Cerebellar nuclear complex (tissue), 1 donor: ENCODE data around the gene CA12.

ENCODE experiments used
- DNase-seq, 2 experiments: peaks; one replicate each; lab custom pipeline; 2025; lab: John Stamatoyannopoulos, UW

The CA12 gene

DNA sequence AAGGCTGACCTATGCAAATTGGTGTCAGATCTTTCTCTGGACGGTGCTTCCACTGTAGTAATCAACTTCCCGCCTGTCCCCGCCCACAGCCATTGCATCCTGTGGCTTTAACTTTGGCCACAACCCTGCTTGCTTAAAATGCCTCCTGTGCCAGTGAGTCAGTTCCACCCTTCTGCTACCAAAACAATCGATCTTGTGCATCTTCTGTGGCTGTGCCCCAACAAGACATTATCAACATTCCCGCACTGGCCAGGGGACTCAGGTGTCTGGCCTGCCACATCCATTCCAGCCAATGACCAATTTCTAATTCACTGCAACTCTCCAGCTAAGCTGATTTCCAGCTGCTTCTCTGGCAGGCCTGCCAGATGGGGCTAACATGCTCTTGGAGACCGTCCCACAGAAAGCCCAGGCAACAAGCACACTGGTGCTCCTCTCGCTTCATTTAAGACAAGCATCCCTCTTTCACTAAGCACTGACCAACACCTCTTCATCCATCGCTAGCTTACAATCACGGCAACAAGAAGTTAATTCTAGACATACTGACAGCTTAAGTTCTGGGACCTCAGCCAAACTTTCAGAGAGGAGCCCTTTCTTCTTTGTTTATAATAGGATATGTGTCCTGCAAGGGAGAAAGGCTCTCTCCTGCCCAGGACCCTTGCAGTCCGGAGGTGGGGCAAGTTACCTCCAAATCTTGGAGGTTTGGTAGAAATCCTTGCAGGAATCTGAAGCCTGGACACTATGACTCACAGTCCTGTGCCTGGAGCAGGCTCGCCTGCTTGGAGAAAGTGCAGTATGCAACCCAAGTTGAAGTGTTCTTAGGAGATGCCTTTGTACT is 6.7 kb downstream of the CA12 start:
- no peak for DNase-seq

DNA sequence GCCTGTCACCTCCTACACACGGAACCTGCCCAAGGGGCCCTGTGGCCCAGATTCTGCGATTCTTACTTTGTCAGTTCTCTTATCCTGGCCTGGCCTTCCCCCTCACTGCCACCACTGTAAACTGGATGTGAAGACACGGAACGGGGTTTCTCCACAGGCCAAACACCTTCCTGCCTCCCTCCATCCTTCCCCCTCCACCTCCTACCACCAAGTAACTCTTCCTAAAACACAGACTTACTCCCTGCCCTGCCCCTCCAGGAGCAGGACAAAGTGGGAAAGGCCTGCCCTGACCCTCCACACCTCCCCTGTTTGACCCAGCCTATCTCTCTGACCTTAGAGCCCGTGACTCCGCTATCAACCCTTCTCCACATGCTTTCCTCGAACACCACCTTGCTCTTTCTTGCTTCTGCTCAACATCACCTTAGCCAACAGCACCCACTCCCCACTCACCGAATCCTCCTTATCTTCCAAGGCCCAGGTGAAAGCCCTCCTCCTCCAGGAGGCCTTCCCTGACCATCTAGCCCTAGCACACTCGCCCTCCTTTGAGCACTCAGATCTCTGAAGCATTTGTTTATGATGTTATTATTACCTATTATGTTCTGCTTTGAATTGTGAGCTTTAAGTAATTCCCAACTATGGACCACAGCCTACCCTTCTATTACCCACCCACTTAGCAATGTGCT is 7.6 kb downstream of the CA12 start:
- no peak for DNase-seq

DNA sequence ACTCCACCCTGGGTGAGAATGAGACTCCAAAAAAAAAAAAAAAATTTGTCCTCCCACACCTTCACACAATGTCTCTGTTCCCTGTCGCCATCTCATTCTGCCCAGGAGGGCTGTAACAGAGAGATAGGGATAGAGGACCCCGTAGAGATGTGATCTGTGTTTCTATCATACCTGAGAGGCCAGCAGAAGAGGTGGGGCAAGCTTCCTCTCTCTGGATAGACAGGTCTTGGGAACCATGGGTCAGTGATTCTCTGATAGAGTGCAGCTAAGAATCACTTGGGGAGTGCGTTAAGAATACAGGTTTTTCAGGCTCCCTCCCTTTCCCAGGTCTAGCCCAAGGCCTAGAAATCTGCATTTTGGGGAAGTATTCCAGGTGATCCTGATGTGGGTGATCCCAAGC is 8.3 kb downstream of the CA12 start:
- DNase-seq = no peak

DNA sequence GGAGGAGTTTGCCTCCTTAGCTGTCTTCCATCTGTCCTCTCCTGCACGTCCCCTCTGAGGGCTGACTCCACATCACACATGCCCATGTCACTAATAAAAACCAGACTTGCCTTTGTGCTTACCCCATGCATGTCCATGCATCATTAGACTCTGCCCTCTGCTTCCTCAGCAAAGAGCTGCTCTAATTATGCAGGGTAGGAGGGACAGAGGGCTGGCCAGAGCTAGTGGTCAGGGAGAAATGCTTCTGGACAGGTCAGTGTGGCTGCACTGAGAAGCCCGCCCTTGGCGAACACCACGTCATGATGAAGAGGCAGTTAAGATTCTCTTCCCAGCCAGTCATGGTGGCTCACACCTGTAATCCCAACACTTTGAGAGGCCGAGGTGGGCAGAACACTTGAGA is 8.9 kb downstream of the CA12 start:
- no peak for DNase-seq

DNA sequence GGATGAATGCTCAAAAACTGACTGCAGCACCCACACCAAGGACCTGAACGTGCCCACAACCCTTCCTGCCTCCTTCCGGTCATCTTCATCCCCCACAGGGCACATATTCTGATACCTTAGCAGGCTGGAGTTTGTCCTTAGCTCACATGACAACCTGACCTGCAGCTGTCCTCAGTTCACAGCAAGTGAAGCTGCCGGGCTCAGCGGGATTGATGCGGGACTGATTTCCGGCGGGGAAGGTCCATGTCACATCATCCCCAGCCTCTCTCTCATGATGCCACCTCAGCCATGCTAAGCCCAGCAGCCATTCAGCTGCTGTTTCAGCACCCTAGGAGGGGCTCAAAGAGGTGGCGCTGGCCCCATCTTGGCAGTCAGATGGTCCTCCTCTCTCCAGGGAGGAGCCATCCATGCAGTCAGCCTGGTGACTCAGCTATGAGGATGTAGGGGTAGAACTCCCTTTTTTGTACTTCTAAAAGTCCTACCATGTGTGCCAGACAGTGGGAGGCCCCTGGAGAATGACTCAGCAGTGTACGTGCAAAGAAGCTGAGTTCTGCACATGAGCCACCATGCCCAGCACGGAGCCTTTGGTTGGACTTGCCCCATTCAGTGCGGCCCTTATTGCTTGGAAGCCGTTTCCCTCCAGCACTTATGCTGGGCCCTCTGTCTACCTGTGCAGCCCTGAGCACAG is 9.5 kb downstream of the CA12 start:
- no peak for DNase-seq

DNA sequence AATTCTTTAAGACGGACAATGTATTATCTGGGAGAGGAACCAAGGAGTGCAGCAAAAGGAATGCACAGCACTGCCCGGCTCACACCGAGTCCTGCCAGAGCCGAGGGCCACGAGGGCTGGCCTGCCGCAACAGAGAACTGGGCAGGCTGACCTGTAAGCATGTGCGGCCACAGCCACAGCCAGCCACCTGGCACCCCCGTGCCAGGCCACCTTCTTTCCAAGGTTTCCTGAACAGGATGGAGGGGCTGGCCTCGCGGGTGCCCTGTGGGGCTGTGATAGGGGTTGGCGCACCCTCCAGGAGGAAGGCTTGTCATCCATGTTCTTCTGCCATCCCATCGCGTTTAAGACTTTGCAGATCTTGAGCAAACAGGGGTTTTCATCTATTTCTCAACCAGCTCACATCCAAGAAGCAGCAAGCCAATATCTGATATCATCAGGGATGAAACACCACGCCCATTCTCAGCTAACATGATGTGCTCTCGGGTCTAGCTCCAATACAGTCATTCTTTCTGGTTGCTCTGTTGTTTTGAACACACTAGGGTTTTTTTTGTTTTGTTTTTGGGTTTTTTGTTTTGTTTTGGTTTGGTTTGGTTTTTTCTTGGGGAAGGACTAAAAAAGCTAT is 10.2 kb downstream of the CA12 start:
- no peak for DNase-seq

DNA sequence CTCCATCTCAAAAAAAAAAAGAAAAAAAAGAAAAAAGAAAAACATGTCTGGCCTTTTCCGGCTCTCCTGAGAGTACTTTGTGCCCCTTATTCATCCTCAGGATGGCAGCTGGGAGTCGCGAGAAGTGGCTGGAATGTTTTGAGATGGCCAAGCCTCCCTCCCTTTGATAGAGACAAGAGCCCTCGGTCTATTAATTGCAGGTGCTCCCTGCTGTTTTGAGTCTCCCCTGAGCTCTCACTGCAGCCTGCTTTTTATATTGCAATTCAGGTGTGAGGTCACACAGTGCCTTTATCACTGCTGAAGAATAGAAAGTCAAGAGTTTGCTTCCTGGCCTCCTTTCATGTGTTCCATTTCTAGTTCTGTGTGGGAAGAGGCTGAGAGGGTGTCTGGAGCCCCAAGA is 10.9 kb downstream of the CA12 start:
- DNase-seq = no peak

DNA sequence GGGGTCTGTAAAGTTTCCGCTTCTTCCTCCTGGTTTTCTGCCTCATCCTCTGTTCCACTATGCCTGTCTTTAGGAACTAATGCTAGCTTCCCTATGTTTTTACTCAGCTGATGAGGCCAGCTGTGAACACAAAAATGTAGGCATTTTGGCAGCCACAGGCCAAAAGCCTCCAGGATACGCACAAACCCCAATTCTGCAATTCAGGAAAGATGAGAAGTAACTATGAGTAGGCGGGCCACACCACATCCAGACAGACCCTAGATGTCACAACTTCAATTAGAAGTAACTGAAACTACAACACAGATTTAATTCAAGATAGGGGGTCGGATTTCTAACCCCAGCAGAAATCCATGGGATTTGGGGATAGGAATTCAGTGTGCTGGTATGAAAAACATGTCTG is 11.9 kb downstream of the CA12 start:
- DNase-seq = no peak

DNA sequence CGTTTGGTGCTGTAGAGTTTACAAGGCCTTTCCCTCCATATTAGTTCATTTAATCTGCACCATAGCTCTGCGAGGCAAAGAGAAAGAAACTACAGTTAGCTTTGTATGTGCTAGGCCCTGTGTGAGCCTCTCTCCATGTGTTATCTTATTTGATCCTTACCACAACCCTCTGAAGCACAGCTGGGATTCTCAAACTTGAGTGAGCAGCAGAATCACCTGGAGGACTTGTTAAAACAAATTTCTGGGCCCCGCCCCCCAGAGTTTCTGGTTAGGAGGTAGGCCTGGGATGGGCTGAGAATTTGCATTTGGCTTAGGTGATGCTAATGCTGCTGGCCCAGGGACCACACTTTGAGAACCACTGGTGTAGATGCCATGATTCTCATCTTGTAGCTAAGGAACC is 12.3 kb downstream of the CA12 start:
- no peak for DNase-seq

DNA sequence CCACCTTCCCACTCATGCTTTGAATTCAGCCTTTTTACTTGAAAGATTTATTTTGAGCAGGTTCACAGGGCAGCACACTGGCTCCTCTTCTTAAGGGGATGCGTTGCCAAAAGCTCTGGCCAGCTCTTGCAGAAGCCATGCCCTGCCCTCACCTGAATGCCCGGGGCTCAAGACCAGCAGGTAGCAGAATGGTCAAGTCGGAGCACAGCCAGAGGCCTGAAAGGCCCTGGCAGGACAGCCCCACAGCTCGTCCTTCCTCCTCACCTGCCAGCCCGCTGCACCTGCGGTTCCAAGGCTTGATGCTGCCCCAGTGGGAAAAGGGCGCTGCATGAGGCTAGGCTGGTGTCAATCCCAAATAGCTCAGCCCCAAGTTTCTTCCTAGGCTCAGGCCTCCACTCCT is 13.1 kb downstream of the CA12 start:
- DNase-seq = no peak

DNA sequence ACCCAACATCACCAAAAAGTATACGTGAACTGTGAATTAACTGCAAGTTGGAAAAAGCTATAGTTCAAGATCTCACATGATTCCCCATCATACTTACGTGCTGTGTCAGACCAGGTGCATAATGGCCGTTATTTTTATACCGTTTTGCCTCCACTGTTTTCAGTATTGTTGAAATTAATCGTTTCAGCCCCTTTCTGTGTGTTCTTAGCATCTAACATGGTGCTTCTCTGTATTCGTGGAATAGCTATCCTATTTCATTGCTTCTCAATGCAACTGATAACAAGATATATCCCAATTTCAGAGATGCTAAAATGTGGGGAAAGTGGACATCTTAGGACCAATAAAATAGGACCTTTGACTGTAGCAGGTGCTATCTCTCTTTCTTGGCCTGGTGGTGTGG is 13.7 kb downstream of the CA12 start:
- no peak for DNase-seq

DNA sequence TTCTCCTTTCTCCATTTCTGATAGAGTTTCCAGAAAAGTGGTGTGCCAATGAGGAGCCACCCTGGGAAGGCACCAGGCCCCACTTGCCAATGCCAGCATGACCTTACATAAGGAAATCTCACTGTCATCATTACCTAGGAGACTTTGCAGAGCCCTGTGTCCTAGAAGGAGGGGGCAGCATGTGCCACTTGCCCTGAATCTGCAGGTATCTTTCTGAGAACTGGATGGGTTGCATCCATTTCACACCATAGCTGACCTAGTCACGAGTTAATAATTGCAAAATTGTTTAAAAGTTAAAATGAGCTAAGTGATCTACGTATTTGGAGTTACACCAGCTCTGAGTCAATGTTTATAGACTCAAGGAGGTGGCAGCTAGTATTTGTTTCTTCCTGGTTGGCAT is 14.3 kb downstream of the CA12 start:
- DNase-seq = no peak

DNA sequence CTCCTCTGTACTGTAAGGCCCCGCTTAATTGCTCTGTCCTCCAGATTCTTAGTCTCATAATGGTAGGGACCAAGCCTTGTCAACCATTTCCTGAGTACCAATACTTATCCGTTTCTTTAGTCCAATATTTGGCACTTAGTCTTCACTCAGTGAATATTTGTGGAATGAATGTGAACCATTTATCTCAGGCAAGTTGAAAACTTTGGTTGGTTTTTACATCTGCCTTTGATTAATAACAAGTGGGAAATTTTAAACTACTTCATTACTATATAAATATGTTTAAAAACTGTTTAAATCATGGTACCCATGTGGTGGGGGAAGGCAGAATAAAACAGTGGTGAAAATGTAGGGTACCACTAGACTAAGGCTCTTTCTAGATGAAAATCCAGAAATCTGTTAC is 15.2 kb downstream of the CA12 start:
- no peak for DNase-seq

DNA sequence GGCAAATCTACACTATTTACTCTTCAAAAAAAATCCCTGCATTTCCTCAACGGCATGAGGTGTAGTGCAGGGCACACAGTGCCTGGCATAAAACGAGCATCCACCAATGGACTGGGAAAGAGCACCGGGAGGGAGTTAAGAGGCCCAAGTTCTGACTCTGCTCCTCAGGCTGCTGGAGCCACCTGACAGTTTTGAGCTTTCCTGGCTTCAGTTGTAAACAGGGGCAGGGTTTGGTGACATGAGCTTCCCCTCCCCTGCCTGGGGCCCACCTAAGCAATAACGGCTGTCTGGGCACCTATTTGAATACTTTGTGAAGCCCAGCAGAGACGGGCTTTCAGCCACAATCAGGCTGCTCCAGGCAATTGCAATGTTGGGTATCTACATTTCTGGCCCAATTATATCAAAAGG is 16.4 kb downstream of the CA12 start:
- DNase-seq = no peak

DNA sequence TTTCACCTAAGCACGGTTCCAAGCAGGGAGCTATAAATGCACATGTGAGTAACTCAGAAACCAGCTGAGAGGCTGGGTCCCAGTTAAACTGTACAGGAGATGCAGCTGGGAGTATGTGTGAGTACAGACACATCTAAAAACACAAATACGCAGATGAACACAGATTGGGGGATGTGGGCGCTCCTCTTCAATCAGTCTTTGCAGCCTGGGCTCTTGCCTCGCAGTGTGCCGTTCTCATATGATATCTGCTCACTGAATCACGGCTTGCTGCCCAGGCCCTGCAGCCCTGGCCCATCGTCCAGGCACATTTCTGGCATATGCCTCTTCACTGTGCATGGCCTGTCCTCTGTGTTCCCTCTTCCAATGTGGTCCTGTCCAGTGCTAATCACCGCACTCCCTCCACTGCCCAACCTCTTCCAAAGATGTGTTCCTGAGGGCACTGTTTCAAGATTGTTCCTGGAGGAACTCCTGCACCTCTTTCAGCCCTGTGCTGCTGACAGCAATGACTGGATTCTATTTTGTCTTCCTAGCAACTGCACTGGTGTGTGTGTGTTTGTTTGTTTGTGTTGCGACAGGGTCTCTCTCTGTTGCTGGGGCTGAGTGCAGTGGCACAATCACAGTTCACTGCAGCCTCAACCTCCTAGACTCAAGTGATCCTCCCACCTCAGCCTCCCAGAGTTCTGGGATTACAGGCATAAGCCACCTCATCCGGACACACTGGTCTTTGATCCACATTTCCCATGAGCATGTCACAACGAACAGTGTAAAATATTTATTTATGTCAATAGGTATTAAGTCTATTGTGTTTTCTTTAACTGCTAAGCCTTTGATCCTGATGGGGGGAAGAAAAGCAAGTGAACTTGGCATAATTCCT is 17.0 kb downstream of the CA12 start:
- no peak for DNase-seq

DNA sequence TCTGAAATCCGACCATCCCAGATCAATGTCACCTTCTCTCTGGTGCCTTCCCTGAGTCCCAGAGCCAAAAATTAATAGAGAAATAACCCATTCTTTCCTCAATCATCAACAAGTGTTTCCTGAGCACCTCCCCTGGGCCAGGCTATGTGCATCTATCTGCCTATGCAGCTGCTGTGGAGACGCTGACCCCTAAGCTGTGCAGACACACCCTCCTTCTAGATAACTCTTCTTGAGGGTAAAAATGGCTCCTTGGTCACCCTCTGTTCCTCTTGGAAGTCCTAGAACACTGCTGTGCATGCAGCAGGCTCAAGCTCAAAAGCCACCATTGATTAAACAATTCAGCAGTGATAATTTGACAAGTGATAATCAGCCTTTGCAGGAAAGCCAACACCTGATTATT is 18.4 kb downstream of the CA12 start:
- DNase-seq = no peak

DNA sequence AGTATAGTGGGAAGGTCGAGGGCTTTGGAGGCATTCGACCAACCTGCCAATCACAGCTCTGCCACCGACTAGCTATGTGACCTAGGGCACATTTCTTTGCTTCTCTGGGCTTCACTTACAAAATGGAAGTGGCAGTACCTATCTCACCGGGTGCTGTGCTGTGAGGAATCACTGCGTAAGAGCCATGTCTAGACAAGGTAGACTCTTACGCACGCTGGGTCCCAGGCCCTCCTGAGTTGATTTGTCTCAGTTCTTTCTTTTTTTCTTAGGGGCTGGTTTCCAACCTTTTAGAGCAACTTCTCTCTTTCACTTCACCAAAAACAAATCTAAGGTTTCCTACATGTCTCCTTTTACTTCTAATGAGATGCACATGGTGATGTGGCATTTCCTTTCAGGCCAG is 18.8 kb downstream of the CA12 start:
- no peak for DNase-seq

DNA sequence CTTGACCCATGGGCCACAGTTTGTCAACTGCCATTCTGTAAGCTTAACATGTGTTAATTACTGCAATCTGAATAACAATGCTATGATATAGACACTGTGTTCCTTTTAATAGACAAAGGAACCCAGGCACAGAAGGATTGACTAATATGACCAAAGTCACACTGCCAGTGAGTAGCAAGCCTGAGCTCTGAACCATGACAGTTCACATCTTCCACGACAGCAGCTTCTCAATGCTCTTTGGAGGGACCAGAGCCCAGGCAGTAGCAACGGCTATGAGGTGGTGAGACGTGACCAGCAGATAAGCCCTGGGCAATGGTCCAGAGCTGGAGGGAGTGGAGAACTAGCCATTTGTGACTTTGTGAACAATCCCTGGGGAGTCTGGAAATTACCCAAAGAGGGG is 19.4 kb downstream of the CA12 start:
- no peak for DNase-seq

DNA sequence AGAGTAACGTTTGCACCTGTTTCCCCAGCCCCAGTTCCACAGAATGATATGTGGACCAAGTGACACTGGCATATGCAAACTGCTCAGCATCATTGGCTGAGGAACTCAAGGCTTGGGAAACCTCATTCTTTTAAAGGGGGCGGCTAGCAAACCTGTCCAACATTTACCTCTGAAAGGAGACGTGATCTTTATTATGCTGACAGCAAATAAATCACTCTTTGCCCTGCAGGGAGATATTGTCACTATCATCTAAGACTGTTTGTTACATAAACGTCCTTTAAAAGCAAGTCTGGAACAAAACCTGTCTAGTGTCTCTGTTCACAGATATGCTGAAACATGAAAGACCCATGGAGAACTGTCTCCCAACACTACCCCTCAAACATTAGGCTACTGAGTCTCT is 21.5 kb downstream of the CA12 start:
- DNase-seq = no peak

DNA sequence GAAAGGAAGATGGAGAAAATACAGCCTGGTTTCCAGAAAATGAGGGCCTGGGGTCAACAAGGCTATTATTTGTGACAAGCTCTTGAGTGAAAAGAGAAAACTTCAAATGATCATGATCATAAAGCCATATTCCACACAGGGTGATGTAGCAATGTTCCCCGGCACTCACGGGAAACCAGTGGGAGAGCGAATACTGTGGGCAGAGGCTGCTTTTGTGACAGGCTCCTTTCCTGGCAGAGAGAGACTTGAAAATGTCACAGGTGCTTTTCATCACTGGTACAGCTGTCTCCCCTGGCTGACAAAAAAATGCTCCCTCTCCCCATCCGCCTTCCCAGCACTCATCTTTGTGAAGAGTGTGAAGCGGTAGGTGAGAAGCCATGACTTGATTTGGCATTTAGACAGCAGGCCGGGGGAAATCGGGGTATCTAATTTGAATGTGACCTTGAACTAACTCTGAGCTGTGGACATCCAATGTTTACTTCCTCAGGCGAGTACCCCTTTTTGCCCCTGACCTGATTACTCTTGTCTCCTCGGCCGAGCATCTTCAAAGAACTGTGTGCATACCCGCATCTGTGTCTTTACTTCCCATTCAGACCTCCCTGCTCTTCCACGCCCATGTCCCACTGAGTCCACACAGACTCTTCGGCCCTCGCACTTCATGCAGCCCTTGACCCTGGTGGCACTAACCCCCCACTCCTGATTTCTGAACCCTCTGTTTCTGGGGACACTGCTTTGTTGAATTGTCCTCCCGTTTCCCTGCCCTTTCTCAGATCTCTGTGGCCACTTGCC is 23.2 kb downstream of the CA12 start:
- DNase-seq = no peak

DNA sequence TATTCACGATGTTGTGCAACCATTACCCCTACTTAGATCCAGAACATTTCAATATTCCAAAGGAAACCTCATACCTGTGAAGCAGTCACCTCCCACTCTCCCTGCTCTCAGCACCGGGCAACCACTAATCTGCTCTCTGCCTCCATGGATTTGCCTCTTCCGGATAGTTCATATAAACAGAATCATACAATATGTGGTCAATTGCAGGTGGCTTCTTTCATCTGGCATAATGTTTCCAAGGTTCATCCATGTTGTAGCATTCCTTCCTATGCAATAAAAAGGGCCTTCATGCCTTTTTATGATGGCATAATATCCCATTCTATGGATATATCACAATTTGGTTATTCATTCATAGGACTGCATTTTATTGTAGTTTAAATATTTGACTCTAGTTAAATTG is 23.9 kb downstream of the CA12 start:
- no peak for DNase-seq
